GM23338 (cell line): ENCODE data around the gene RAPGEF5.

Experiments used
- CREB1 ChIP-seq: fragments of 250-450 bp; sonication (Bioruptor Pico); IDR thresholded peaks from 2 replicates; pipeline ENCODE4 v1.5.0; 2020; ENCODE audit warnings: low read depth, mild to moderate bottlenecking, moderate library complexity
- CTCF ChIP-seq, 2 experiments: fragments of 200-600 bp in 1 of 2; sonication (generic) in 1 of 2; conservative IDR thresholded peaks; 2 replicates each; pipeline versions ENCODE4 v1.5.1 to v1.6.1; 2016 to 2017; ENCODE audit warnings: antibody characterized with exemption in 2 of 2, low read depth in 2 of 2, mild to moderate bottlenecking in 2 of 2, moderate library complexity in 1 of 2
- EZH2 ChIP-seq: fragments of 200-600 bp; sonication (generic); IDR thresholded peaks from one replicate; pipeline ENCODE4 v1.8.0; 2017; ENCODE audit warnings: antibody characterized with exemption, mild to moderate bottlenecking, low read depth; ENCODE audit not compliant: unreplicated experiment
- EZH2phosphoT487 ChIP-seq: fragments of 200-600 bp; sonication (generic); IDR thresholded peaks from one replicate; pipeline ENCODE4 v1.8.1; 2018; ENCODE audit warnings: antibody characterized with exemption; ENCODE audit not compliant: unreplicated experiment
- JUNB ChIP-seq: IDR thresholded peaks from one replicate; pipeline ENCODE4 v1.6.1; 2016; ENCODE audit warnings: antibody characterized with exemption; ENCODE audit not compliant: unreplicated experiment
- POLR2AphosphoS5 ChIP-seq: IDR thresholded peaks from 2 replicates; pipeline ENCODE4 v1.6.1; 2016; ENCODE audit warnings: antibody characterized with exemption, low read depth
- TF ChIP-seq, protein P1 (sequence below): IDR thresholded peaks from one replicate; pipeline ENCODE4 v1.6.1; 2018; ENCODE audit warnings: antibody characterized with exemption; ENCODE audit not compliant: unreplicated experiment

- TF ChIP-seq CTCF (conservative IDR thresholded peaks at IDR 0.05; ENCODE audit: low read depth in 2 of 2) (no peak), EZH2 (no peak), POLR2AphosphoS5 (no peak), EZH2phosphoT487 (no peak), CREB1 (no peak), JUNB (no peak)
- TF ChIP-seq, protein P1, sequence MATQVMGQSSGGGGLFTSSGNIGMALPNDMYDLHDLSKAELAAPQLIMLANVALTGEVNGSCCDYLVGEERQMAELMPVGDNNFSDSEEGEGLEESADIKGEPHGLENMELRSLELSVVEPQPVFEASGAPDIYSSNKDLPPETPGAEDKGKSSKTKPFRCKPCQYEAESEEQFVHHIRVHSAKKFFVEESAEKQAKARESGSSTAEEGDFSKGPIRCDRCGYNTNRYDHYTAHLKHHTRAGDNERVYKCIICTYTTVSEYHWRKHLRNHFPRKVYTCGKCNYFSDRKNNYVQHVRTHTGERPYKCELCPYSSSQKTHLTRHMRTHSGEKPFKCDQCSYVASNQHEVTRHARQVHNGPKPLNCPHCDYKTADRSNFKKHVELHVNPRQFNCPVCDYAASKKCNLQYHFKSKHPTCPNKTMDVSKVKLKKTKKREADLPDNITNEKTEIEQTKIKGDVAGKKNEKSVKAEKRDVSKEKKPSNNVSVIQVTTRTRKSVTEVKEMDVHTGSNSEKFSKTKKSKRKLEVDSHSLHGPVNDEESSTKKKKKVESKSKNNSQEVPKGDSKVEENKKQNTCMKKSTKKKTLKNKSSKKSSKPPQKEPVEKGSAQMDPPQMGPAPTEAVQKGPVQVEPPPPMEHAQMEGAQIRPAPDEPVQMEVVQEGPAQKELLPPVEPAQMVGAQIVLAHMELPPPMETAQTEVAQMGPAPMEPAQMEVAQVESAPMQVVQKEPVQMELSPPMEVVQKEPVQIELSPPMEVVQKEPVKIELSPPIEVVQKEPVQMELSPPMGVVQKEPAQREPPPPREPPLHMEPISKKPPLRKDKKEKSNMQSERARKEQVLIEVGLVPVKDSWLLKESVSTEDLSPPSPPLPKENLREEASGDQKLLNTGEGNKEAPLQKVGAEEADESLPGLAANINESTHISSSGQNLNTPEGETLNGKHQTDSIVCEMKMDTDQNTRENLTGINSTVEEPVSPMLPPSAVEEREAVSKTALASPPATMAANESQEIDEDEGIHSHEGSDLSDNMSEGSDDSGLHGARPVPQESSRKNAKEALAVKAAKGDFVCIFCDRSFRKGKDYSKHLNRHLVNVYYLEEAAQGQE, result no peak
Observed at GRCh38 chr7:22355620-22356009, 1.3 kb downstream of the RAPGEF5 start.
